ENCODE data around the gene REST.

DNA sequence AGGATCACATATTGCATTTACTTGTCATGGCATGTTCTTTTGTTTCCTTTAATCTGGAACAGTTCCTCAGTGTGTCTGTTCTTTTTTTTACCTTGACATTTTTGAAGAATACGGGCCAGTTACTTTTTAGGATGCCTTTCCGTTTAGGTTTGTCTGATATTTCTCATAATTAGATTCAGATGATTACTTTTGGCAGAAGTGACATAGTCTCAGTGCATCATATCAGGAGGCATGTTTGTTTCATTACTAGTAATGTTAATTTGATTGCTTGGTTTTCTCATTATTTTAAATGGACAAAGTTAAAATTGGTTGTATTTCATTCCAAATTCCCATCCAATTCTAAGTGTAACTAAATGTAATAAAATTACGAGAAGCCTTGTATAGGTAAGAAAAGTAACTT lies 79.3 kb downstream of the REST start:
- TF ChIP-seq, protein P1, sequence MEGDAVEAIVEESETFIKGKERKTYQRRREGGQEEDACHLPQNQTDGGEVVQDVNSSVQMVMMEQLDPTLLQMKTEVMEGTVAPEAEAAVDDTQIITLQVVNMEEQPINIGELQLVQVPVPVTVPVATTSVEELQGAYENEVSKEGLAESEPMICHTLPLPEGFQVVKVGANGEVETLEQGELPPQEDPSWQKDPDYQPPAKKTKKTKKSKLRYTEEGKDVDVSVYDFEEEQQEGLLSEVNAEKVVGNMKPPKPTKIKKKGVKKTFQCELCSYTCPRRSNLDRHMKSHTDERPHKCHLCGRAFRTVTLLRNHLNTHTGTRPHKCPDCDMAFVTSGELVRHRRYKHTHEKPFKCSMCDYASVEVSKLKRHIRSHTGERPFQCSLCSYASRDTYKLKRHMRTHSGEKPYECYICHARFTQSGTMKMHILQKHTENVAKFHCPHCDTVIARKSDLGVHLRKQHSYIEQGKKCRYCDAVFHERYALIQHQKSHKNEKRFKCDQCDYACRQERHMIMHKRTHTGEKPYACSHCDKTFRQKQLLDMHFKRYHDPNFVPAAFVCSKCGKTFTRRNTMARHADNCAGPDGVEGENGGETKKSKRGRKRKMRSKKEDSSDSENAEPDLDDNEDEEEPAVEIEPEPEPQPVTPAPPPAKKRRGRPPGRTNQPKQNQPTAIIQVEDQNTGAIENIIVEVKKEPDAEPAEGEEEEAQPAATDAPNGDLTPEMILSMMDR (IDR thresholded peaks at IDR 0.05), result no peak
- no peak for TF ChIP-seq POLR2A (IDR thresholded peaks at IDR 0.05)

Data from heart left ventricle (tissue), 13 donors.